GM18508 (cell line): Measurements from ENCODE around the gene AKNA.

Experiments used
- ATAC-seq: cut with Tn5 transposase; IDR thresholded peaks from one replicate; pipeline ENCODE4 v1.9.1; 2021; ENCODE audit warnings: moderate number of reproducible peaks; ENCODE audit not compliant: insufficient read depth, unreplicated experiment

Gene AKNA, protein sequence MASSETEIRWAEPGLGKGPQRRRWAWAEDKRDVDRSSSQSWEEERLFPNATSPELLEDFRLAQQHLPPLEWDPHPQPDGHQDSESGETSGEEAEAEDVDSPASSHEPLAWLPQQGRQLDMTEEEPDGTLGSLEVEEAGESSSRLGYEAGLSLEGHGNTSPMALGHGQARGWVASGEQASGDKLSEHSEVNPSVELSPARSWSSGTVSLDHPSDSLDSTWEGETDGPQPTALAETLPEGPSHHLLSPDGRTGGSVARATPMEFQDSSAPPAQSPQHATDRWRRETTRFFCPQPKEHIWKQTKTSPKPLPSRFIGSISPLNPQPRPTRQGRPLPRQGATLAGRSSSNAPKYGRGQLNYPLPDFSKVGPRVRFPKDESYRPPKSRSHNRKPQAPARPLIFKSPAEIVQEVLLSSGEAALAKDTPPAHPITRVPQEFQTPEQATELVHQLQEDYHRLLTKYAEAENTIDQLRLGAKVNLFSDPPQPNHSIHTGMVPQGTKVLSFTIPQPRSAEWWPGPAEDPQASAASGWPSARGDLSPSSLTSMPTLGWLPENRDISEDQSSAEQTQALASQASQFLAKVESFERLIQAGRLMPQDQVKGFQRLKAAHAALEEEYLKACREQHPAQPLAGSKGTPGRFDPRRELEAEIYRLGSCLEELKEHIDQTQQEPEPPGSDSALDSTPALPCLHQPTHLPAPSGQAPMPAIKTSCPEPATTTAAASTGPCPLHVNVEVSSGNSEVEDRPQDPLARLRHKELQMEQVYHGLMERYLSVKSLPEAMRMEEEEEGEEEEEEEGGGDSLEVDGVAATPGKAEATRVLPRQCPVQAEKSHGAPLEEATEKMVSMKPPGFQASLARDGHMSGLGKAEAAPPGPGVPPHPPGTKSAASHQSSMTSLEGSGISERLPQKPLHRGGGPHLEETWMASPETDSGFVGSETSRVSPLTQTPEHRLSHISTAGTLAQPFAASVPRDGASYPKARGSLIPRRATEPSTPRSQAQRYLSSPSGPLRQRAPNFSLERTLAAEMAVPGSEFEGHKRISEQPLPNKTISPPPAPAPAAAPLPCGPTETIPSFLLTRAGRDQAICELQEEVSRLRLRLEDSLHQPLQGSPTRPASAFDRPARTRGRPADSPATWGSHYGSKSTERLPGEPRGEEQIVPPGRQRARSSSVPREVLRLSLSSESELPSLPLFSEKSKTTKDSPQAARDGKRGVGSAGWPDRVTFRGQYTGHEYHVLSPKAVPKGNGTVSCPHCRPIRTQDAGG (N-terminal part only)

DNA sequence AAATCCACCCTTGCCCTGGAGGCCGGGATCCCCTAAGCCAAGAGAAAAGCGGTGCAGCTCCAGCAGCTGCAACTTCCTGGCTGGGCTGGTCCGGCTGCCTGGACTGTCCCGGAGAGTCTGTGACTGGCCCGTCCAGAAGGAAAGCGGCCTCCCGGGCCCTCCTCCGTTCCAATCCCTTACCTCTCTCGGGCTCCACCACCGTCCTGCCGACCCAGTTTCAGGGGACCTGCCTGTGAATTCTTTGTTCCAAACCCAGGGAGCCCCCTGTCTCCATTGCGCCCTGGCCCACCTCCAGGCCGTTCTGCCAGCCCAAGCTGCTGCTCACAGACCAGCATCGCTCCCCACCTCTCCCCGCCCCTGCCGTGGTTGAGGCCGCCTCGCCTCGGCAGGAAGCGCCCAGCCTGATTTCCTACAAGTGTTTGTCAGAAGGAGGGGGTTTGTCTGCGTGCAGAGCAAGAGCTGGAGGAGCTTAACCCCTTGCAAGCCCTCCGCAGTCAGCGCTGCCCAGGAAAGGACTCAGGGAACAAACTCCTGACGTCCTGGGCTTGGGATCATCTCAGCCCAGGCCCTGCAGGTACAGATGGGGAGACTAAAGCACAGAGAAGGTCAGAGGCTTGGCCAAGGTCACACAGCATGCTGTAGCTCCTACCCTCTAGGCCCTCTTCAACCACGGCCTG, at the start of gene AKNA:
AKNA (minus strand) TSS at position 303 of the 677 bp plus-strand sequence. CDS start 6,649 bp downstream, outside the sequence.
- no peak for ATAC-seq

DNA sequence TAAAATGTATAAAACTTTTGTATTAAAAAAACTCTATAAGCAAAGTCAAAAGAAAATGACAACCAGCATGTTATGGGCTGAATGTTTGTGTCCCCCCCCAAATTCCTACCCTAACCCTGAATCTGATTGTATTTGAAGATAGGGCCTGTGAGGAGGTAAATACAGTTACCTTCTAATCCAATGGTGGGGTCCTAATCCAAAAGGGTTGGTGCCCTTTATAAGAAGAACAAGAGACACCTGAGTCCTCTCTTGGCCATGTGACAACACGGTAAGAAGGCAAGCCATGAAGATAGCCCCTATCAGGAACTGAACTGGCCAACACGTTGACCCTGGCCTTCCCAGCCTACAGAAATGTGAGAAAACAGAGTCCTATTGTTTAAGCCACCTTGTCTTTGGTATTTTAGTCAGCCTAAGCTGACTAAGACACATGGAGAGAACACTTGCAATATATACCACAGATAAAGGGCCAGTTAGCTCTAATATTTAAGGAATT, 49.7 kb upstream of the AKNA start:
- no peak for ATAC-seq

DNA sequence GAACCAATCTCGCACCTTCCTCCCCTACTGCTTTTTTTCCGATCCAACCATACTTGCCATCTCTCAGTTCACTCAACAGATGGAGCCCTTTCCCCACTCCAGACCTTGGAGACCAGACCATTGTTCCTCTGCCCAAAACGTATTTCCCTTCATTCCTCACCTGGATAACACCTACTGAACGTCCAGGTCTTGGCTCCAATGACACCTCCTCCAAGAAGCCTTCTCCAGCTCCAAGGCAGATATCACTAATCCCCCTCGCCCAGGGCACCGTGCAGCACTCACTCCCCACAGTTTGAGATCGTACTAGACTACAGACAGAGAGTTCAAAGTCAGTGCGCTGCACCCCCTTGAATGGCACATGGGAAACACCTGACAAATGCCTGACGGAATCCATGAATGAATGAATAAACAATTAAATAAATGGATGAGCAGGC, 47.1 kb upstream of the AKNA start:
- ATAC-seq, result no peak

DNA sequence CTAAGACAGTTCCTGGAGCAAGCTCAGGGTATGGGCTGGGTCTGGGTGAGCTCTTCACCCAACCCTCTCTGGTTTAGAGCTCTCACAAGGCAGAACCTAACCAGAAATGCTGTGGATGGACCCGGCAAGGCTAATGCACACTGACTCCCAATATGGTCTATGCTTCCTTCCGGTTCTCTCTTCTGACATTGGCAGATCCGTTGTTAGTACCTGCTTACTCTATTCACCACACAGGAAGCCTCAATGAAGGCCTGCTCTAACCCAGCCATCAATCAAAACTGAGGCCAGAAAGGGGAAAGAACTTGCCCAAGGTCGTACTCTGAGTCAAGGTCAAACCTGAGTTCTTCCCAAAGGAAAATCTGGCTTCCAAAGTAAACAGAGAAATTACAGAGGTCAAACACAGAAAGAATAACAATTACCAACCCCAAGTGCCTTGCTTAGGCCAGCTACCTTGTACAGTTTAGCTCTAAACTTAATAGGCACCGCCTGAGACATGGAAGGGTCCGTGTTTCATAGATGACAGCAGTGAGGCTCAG, 46.0 kb upstream of the AKNA start:
- no peak for ATAC-seq

DNA sequence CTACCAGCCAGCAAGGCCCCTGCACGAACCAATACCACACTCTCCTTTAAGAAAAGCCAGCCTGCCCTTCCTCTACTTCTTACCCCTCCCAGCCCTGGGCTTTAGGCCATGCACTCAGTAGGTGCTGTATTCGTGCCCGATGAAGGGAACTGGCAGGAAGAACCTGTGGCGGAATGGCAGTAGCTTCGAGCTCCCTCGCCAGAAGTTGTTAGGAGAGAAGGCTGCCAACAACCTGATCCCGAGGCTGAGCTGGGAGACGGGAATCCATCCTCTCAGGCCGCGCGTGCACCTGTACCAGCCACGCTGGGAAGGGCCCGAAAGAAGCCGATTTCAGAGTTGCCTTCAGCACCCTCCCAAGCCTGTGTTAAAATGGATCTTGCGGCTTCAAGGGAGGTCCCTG, 45.3 kb upstream of the AKNA start:
- no peak for ATAC-seq

DNA sequence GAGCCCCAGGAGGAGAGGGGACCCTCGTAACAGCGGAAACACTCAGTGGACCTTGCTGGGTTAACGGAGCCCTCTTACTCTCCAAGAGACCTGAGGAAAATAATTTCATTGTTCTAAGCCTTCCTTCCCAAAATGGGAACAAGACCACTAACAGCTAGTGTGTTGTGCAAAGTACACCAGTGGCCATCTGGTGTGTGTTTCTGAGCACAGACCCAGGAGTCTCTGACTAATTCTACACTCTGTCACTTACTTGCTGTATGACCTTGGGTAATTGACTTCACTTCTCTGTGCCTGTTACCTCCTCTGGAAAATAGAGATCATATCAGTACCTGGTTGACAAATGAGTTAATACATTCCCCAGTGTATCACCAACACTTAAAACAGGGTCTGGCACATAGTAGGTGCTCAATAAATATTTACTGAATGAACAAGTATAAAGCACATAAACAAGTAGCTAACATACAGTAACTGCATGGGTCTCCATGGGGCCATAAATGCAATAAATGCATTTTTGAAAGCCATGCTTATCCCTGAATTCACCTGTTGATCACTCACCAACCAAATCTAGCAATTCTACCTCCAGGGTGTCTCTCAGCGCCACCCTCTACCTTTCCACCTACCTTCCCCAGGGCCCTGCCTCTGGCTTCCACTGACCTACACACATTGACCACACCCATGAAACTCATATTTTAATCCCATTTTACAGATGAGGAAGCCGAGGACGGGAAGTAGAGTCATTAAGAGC, 44.7 kb upstream of the AKNA start:
- ATAC-seq, result no peak

DNA sequence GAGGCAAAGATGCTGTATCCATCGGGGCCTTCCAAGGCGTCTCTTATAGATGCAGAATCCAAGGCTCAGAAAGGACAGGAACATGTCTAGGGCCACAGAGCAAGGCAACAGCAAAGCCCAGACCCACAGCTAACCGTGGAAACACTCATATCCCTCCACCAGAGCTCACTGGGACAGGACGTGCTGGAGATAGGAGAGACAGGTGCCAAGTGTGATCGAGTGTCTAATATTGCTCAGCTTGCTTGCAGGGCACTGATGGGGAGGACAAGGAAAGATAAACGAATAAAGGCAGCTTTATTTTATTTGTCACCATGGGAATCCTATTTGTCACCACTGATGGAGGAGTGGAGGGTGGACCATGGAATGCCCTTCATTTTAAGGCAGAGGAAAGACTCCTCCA, 44.0 kb upstream of the AKNA start:
- ATAC-seq, result no peak

DNA sequence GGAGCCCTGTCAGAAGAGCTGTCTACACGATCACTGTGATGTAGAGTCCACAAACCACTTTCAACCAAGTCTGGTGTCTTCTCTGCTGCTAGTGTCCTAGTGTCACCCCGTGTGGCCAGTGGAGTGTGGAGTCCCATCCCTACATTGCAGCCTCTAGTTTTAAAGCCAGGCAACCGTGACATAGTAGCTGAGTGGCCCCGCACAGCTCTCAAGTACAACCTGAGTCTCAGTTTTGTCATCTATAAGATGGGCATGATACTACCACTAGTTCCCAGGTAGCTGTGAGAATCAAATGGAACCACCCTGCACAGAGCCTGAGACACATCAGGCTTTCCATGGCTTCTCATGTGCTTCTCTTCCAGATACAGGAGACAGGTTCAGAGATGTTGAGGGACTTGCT, 43.2 kb upstream of the AKNA start:
- ATAC-seq, result no peak

DNA sequence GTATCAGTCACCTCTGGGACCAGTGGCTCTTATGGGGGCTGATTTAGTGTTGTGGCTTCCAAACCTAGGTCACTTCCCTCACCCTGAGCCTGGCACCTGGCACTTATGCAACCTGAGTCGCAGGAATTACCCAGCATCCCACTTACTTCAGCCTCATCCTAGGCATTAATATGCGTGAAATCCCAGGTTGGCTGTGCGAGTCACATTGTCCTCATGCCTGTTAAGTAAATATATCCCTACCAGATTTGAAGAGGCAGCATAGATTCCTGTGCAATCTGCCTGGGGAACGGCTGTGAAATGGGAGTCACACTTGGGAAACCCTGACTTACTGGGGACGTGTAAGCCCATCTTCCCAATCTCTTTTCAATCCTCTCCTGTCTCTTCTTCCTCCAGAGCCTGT, 42.7 kb upstream of the AKNA start:
- ATAC-seq, result no peak

DNA sequence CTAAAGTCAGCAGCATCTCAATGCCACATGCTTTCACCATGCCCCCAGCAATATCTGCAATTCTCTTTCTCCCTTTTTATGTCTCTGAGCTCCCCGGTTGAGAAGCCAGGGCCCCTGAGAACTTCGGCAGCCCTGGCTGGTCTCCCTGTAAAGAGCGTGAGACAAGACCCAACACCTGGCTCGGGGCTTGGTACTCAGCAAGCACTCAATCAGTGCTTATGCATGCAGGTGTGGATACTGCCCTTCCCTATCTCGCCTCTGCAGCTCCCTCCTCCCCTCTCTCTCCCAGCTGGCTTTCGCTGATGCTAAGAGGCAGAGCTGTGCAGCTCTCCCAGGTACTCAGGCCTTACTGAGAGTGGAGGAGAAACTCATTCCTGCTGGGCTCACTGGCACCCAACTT, 41.7 kb upstream of the AKNA start:
- ATAC-seq, result no peak

DNA sequence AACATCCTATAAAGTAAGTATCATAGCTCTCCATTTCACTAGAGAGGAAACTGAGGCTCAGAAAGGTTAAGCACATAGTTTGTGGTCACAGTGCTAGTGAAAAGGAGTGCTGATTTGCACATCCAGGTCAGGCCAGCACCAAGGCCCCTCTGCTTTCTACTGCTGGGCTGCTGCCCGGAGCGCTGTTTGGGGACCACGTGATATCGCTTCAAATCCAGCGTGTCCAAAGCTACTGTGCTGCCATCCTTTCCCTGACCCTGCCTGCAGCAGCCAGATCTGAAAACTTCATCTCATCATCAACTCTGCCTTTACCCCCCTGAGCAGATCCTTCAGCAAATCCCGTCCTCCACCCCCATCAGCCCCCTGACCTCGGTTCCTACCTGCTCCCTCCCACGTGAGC, 40.7 kb upstream of the AKNA start:
- ATAC-seq, result no peak

DNA sequence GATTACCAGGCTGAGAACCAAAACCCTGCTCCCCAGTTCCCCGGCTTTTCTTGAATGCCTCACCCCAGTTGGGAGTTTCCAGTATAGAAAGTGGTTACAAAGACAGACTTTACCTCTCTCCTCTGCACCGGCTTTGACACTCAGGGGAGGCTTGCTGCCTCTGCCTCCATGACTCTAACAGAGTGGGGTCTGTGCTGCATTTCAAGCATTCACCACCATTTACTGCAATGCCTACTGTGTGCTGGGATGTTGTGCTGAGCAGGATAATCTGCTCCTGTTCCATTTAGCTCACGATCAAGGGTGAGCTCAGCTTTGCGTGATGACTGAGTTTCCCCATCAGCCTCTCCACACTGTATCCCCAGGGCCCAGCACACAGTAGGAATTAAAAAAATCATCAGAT, 39.9 kb upstream of the AKNA start:
- ATAC-seq, result no peak

DNA sequence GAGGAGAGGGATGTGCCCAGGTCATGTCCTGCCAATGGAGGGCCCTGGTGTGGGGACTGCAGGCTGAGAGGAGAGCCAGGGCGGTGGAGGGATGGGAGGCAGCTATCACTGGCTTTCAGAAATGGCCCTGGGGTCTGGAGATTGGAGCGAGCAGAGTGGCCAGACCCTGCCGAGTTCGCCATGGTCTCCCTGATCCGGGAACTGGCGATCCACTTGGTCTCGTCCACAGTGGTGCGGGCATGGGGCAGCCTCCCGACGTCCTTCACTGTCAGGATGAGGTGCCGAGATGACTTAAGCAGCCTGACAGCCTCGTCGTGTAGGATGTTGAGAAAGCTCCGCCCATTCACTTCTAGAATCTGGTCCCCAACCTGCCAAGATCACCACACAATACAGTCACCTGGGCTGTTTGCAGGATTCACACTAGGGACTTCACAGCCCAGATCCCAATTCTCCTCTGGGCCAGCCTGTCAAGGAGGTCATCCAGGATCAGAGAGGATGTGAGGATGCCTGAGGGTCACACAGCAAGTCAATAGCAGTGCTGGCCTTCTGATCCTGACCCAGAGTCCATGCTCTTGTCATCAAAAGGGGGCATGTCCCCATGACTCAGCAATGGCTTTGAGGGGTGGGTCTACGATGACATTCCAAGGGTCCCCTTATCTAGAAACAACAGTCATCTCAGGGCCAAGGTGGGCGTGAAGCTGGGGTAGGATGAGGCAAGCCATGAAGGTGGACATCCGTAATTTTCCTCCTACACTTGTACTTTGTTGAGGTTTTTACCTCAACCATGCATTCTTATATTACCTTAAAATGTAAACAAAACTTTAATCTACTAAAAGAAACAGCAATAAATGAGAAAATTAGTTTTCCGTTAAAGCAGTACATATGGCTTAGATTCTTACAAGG, 38.5 kb upstream of the AKNA start:
- no peak for ATAC-seq

DNA sequence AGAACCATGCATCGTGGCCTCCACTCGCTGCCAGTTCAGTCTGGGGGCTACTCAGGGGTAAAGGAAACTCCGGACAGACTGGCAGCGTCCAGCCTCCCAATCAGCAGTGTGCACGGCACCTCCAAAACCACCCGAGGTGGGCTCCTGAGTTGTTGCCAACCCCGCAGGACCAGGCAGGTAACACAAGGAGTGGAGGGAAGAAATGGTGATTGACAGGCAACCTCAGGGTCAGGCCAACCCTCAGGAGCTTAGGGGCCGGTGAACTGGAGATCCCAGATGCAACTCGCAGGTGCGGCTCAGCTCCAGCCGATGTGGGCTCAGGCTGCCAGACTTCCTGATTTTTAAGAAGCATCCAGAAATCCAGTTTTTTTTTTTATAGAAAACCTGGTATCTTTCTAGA, 37.3 kb upstream of the AKNA start:
- ATAC-seq, result no peak

DNA sequence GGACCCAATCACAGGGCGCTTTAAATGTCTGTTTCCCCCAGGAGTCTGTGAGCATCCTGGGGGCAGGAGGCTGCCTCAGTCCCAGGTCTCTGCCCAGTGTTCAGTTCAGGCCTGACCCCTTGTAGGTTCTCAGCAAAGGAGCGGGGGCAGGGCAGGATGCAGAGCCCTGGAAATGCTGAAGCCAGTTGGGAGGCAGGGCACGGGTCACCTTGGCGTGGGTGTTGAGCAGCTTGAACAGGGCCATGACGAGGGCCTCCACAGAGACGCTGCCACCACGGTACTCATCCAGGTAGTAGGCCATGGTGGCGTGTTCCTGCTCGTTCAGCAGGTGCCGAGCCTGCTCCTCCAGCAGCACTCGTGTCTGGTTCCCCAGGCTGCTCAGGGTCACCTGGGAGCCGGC, 36.3 kb upstream of the AKNA start:
- ATAC-seq, result no peak

DNA sequence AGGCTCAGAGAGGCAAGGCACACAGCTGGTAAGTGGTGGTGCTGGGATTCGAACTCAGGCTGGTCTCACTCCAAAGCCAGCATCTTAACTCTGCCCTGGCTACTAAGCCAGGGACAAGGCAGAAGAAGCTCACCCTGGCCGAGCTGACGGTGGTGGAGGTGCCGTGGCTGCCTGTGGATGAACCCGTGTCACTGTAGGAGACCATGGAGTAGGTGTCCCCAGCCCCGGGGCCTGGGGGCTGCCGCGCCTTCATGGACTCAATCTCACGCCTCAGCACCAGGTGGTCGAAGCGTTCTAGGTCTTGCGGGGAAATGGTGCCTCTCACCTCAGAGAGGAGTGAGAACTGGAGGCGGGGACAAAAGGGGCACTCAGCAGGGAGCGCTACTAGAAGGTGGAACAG, 35.4 kb upstream of the AKNA start:
- ATAC-seq, result no peak

DNA sequence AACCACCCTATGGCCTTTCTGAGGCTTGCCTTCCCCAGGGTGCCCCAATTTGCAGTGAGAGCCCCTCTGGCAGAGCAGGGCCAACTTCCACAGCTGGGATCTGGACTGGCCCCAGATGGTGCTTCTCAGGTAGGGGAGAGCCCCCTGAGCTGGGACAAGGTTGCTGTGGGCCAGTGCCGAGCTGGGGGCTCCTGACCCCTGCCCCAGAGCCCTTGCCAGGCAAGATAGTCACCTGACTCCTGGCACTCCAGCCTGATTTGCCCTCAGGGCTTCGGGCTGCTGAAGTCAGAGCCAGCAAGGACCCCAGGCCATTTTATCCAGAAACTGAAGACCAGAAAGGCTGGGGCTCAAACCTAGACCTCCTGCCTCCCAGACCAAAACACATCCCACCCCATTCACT, 33.4 kb upstream of the AKNA start:
- no peak for ATAC-seq

DNA sequence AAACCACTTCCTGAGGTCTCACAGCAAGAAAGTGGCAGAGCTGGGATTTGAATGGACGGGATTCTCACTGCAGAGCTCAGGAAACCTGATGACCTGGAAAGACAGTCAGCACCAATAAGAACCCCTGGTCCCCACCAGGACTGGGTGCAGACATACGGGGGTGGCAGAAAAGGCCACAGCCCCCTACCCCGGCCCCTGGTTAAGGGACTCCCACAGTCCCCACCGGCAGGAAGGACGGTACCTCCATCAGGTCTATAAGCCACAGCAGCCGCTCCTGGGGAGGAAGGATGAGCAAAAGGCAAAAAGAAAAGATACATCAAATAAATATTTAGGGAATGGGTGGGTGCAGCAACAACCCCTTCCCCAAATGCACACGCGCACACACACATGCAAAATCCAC, 32.0 kb upstream of the AKNA start:
- ATAC-seq, result no peak
